HTR-8/SVneo (cell line): ENCODE measurements around the gene TMC3.

Source experiments
- DNase-seq: peaks from one replicate; pipeline ENCODE4 v3.0.0; 2011; ENCODE audit warnings: low spot score, mixed read lengths; ENCODE audit not compliant: insufficient read length
- FAIRE-seq: peaks from 2 replicates; lab custom pipeline; 2011; peaks lifted over from hg19 to GRCh38; lab: Jason Lieb, UNC

The TMC3 gene

GRCh38 chr15:81327516-81327915, 46.5 kb downstream of the TMC3 start:
- peak; percentile 45 for DNase-seq
- no peak for FAIRE-seq

GRCh38 chr15:81326466-81327212, 47.4 kb downstream of the TMC3 start:
- no peak for FAIRE-seq
- DNase-seq, result no peak

GRCh38 chr15:81323944-81324881, 49.8 kb downstream of the TMC3 start, which contains the start of gene STARD5:
STARD5 (minus strand) TSS chr15:81324141; CDS start chr15:81324099, 42 bp downstream.
- DNase-seq (peak; percentile 93), FAIRE-seq (no peak)

- DNase-seq (no peak), FAIRE-seq (no peak)
Observed at GRCh38 chr15:81323559-81323943, 50.5 kb downstream of the TMC3 start.

- no peak for DNase-seq
Observed at GRCh38 chr15:81322676-81323253, 51.2 kb downstream of the TMC3 start.

GRCh38 chr15:81321667-81322066, 52.3 kb downstream of the TMC3 start:
- FAIRE-seq, result no peak
- DNase-seq, result no peak

More at GRCh38 chr15:81322676-81323253, 51.2 kb downstream of the TMC3 start:
- FAIRE-seq, result no peak

GRCh38 chr15:81317642-81318017, 56.4 kb downstream of the TMC3 start:
- FAIRE-seq, result no peak

GRCh38 chr15:81316267-81316666, 57.7 kb downstream of the TMC3 start:
- FAIRE-seq (no peak), DNase-seq (no peak)

More at GRCh38 chr15:81317642-81318017, 56.4 kb downstream of the TMC3 start:
- DNase-seq, result no peak

- no peak for DNase-seq
- no peak for FAIRE-seq
Observed at GRCh38 chr15:81315452-81316175, 58.4 kb downstream of the TMC3 start.

- DNase-seq (no peak), FAIRE-seq (no peak)
Observed at GRCh38 chr15:81314378-81314777, 59.6 kb downstream of the TMC3 start.

GRCh38 chr15:81313686-81314085, 60.3 kb downstream of the TMC3 start:
- FAIRE-seq, result no peak
- no peak for DNase-seq

- DNase-seq (peak; percentile 88), FAIRE-seq (peak; percentile 94)
Observed at GRCh38 chr15:81312790-81313543, 61.0 kb downstream of the TMC3 start.

- no peak for DNase-seq
- FAIRE-seq, result no peak
Observed at GRCh38 chr15:81311752-81312464, 62.1 kb downstream of the TMC3 start.

GRCh38 chr15:81310480-81310879, 63.5 kb downstream of the TMC3 start:
- FAIRE-seq (no peak), DNase-seq (no peak)

- FAIRE-seq (no peak), DNase-seq (no peak)
Observed at GRCh38 chr15:81309647-81310450, 64.2 kb downstream of the TMC3 start.

- DNase-seq (no peak), FAIRE-seq (no peak)
Observed at GRCh38 chr15:81308260-81308659, 65.8 kb downstream of the TMC3 start.

GRCh38 chr15:81304226-81304625, 69.8 kb downstream of the TMC3 start:
- DNase-seq (no peak), FAIRE-seq (no peak)
